H9 (cell line): ENCODE results near the gene SELENOI. TPM values are rescaled to one million over a fixed set of nuclear protein-coding genes. Genes with fewer than 3 reads are reported as not detected.

Experiments
- DNase-seq: peaks from one replicate; pipeline ENCODE4 v3.0.0-alpha.2; 2017
- H2AFZ ChIP-seq: one replicate; pipeline ENCODE4 v1.6.1; 2013; ENCODE audit warnings: mild to moderate bottlenecking, low read length, control low read depth, moderate library complexity
- H2AK5ac ChIP-seq: 2 replicates; pipeline ENCODE4 v1.6.1; 2013; ENCODE audit warnings: low read length, control low read depth, mixed read lengths; ENCODE audit not compliant: insufficient read length
- H2BK120ac ChIP-seq: one replicate; pipeline ENCODE4 v1.6.1; 2013; ENCODE audit warnings: low read depth, mild to moderate bottlenecking, low read length, control low read depth, inconsistent platforms; ENCODE audit not compliant: poor library complexity, severe bottlenecking
- H2BK12ac ChIP-seq: 2 replicates; pipeline ENCODE4 v1.6.1; 2013; ENCODE audit warnings: low read length, control low read depth, mixed read lengths, low read depth; ENCODE audit not compliant: insufficient read length
- H2BK15ac ChIP-seq: 2 replicates; pipeline ENCODE4 v1.6.1; 2013; ENCODE audit warnings: low read depth, low read length, control low read depth
- H2BK20ac ChIP-seq: one replicate; pipeline ENCODE4 v1.6.1; 2013; ENCODE audit warnings: low read depth, mild to moderate bottlenecking, low read length, control low read depth, inconsistent platforms; ENCODE audit not compliant: poor library complexity, severe bottlenecking
- H2BK5ac ChIP-seq: 2 replicates; pipeline ENCODE4 v1.6.1; 2013; ENCODE audit warnings: low read length, control low read depth, mixed read lengths; ENCODE audit not compliant: insufficient read length
- H3K14ac ChIP-seq: 2 replicates; pipeline ENCODE4 v1.6.1; 2013; ENCODE audit warnings: low read length, control low read depth; ENCODE audit not compliant: insufficient read depth
- H3K18ac ChIP-seq: 2 replicates; pipeline ENCODE4 v1.6.1; 2013; ENCODE audit warnings: low read depth, mild to moderate bottlenecking, mixed read lengths, low read length, control low read depth; ENCODE audit not compliant: insufficient read length
- H3K23ac ChIP-seq: 2 replicates; pipeline ENCODE4 v1.6.1; 2013; ENCODE audit warnings: low read length, control low read depth, mixed read lengths, low read depth; ENCODE audit not compliant: insufficient read length
- H3K23me2 ChIP-seq: 2 replicates; pipeline ENCODE4 v1.6.1; 2013; ENCODE audit warnings: low read depth, mild to moderate bottlenecking, mixed read lengths, low read length, control low read depth; ENCODE audit not compliant: insufficient read length, poor library complexity, severe bottlenecking
- H3K27ac ChIP-seq: 2 replicates; pipeline ENCODE4 v1.5.1; 2013; ENCODE audit warnings: low read length, control low read depth, mixed read lengths, low read depth; ENCODE audit not compliant: insufficient read length
- H3K27me3 ChIP-seq: 2 replicates; pipeline ENCODE4 v1.6.1; 2013; ENCODE audit warnings: low read length, control low read depth, inconsistent platforms; ENCODE audit not compliant: insufficient read depth
- H3K4ac ChIP-seq: 2 replicates; pipeline ENCODE4 v1.6.1; 2013; ENCODE audit warnings: low read depth, mild to moderate bottlenecking, control low read depth, inconsistent platforms, low read length, moderate library complexity
- H3K4me1 ChIP-seq: 2 replicates; pipeline ENCODE4 v1.6.1; 2013; ENCODE audit warnings: low read length, control low read depth, inconsistent platforms; ENCODE audit not compliant: insufficient read depth
- H3K4me2 ChIP-seq: 2 replicates; pipeline ENCODE4 v1.6.1; 2013; ENCODE audit warnings: low read length, control low read depth, mixed read lengths; ENCODE audit not compliant: insufficient read length, insufficient read depth
- H3K56ac ChIP-seq: 2 replicates; pipeline ENCODE4 v1.6.1; 2013; ENCODE audit warnings: low read depth, mild to moderate bottlenecking, mixed read lengths, low read length, control low read depth; ENCODE audit not compliant: insufficient read length
- H3K79me1 ChIP-seq: 2 replicates; pipeline ENCODE4 v1.6.1; 2013; ENCODE audit warnings: low read depth, mild to moderate bottlenecking, moderate library complexity, low read length, control low read depth, inconsistent platforms; ENCODE audit not compliant: insufficient read depth, poor library complexity, severe bottlenecking
- H3K79me2 ChIP-seq: 2 replicates; pipeline ENCODE4 v1.6.1; 2013; ENCODE audit warnings: low read length, control low read depth, inconsistent platforms; ENCODE audit not compliant: insufficient read depth
- H3K9ac ChIP-seq: 2 replicates; pipeline ENCODE4 v1.6.1; 2013; ENCODE audit warnings: low read length, control low read depth, mixed read lengths; ENCODE audit not compliant: insufficient read length; ENCODE audit errors: extremely low read depth
- H3K9me3 ChIP-seq: one replicate; pipeline ENCODE4 v1.6.1; 2013; ENCODE audit warnings: low read depth, low read length, inconsistent platforms; ENCODE audit not compliant: control insufficient read depth
- H3T11ph ChIP-seq: one replicate; pipeline ENCODE4 v1.6.1; 2013; ENCODE audit warnings: mild to moderate bottlenecking, low read length, control low read depth, inconsistent platforms
- H4K20me1 ChIP-seq: one replicate; pipeline ENCODE4 v1.6.1; 2013; ENCODE audit not compliant: control insufficient read depth, insufficient read length, insufficient read depth
- H4K5ac ChIP-seq: 2 replicates; pipeline ENCODE4 v1.6.1; 2013; ENCODE audit warnings: low read depth, mild to moderate bottlenecking, mixed read lengths, low read length, control low read depth; ENCODE audit not compliant: insufficient read length
- H4K8ac ChIP-seq: replicated peaks from 2 replicates; pipeline ENCODE4 v1.6.1; 2013; ENCODE audit warnings: low read length, control low read depth, mixed read lengths, low read depth; ENCODE audit not compliant: insufficient read length
- H4K91ac ChIP-seq: 2 replicates; pipeline ENCODE4 v1.6.1; 2013; ENCODE audit warnings: low read depth, mild to moderate bottlenecking, moderate library complexity, mixed read lengths, low read length, control low read depth; ENCODE audit not compliant: insufficient read length
- H3K27ac Mint-ChIP-seq, 3 experiments: 2 replicates in 2 of 3; 3 replicates in 1 of 3; pipeline ENCODE4 v1.8.0; 2020 to 2021; ENCODE audit warnings: mixed read lengths in 3 of 3, mild to moderate bottlenecking in 1 of 3, moderate library complexity in 1 of 3
- H3K27me3 Mint-ChIP-seq: 2 replicates; pipeline ENCODE4 v1.8.0; 2021; ENCODE audit warnings: low read depth, mild to moderate bottlenecking, moderate library complexity, mixed read lengths
- H3K36me3 Mint-ChIP-seq, 3 experiments: 2 replicates in 2 of 3; 3 replicates in 1 of 3; pipeline ENCODE4 v1.8.0; 2020 to 2021; ENCODE audit warnings: low read depth in 3 of 3, mixed read lengths in 3 of 3; ENCODE audit not compliant: insufficient read depth in 1 of 3
- H3K4me1 Mint-ChIP-seq, 2 experiments: 2 replicates each; pipeline ENCODE4 v1.8.0; 2020; ENCODE audit warnings: mixed read lengths in 2 of 2
- H3K4me3 Mint-ChIP-seq, 2 experiments: 2 replicates in 1 of 2; 3 replicates in 1 of 2; pipeline ENCODE4 v1.8.0; 2020 to 2021; ENCODE audit warnings: mild to moderate bottlenecking in 2 of 2, mixed read lengths in 2 of 2, moderate library complexity in 1 of 2
- H3K9me3 Mint-ChIP-seq, 2 experiments: 2 replicates in 1 of 2; 3 replicates in 1 of 2; pipeline ENCODE4 v1.8.0; 2020; ENCODE audit warnings: mild to moderate bottlenecking in 2 of 2, mixed read lengths in 2 of 2, moderate library complexity in 1 of 2
- whole genome bisulfite sequencing: extraction: QIAGEN DNeasy Blood & Tissue Kit; methylation state at CpG from one replicate; pipeline ENCODE4 v1.1.7; 2013; ENCODE audit warnings: missing lambda C conversion rate, low lambda C conversion rate, mixed read lengths; ENCODE audit not compliant: insufficient read length; ENCODE audit errors: extremely low coverage; 5-methylcytosine and 5-hydroxymethylcytosine counted together
- total RNA-seq: library from RNA; stranded (reverse); gene quantifications from 2 replicates; pipeline ENCODE4 v1.2.1, GENCODE V29; 2021
- TF ChIP-seq, protein P1 (sequence below): fragments of 200-600 bp; sonication (generic); conservative IDR thresholded peaks from 3 replicates; pipeline ENCODE4 v1.8.0; 2021; ENCODE audit warnings: antibody characterized with exemption, mild to moderate bottlenecking

The SELENOI gene
- total RNA-seq, 1 experiment from 2014 or later, result 41.9 TPM

- H3K14ac ChIP-seq, result no peak overlapping the region
- TF ChIP-seq, protein P1, sequence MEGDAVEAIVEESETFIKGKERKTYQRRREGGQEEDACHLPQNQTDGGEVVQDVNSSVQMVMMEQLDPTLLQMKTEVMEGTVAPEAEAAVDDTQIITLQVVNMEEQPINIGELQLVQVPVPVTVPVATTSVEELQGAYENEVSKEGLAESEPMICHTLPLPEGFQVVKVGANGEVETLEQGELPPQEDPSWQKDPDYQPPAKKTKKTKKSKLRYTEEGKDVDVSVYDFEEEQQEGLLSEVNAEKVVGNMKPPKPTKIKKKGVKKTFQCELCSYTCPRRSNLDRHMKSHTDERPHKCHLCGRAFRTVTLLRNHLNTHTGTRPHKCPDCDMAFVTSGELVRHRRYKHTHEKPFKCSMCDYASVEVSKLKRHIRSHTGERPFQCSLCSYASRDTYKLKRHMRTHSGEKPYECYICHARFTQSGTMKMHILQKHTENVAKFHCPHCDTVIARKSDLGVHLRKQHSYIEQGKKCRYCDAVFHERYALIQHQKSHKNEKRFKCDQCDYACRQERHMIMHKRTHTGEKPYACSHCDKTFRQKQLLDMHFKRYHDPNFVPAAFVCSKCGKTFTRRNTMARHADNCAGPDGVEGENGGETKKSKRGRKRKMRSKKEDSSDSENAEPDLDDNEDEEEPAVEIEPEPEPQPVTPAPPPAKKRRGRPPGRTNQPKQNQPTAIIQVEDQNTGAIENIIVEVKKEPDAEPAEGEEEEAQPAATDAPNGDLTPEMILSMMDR, result peak; percentile 91
Measured at GRCh38 chr2:26330114-26330549, 15.8 kb upstream of the SELENOI start.

More at GRCh38 chr2:26330114-26330549, 15.8 kb upstream of the SELENOI start:
- Histone ChIP-seq H3K4ac (no peak overlapping the region), H3T11ph (no peak overlapping the region), H3K27me3 (no peaks in the 10 kb centered on the region), H4K20me1 (no peaks in the 10 kb centered on the region), H2BK20ac (no peak overlapping the region), H3K23me2 (no peaks in the 10 kb centered on the region), H3K4me2 (no peak overlapping the region), H4K5ac (no peak overlapping the region), H3K23ac (no peak overlapping the region), H3K4me1 (no peaks in the 10 kb centered on the region; the same call in 1 of the 2 replicates), H3K9me3 (no peaks in the 10 kb centered on the region), H2BK120ac (no peak overlapping the region), H3K56ac (no peak overlapping the region), H2AK5ac (no peak overlapping the region), H2AFZ (no peak overlapping the region), H3K79me2 (no peaks in the 10 kb centered on the region), H3K79me1 (no peaks in the 10 kb centered on the region), H2BK15ac (no peak overlapping the region), H3K18ac (no peak overlapping the region), H4K91ac (no peak overlapping the region), H2BK5ac (no peak overlapping the region), H3K9ac (no peak overlapping the region), H3K27ac (no peak overlapping the region), H4K8ac (no peak overlapping the region), H2BK12ac (no peak overlapping the region)
- Mint-ChIP-seq H3K9me3 (no peaks in the 10 kb centered on the region), H3K36me3 (no peaks in the 10 kb centered on the region), H3K4me3 (no peak overlapping the region), H3K4me1 (peaks cover 7 to 15% of the 10 kb centered on the region in 2 experiments), H3K27ac (no peak overlapping the region; a peak in 1 of 7 replicates), H3K27me3 (no peaks in the 10 kb centered on the region; the same call in 1 of the 2 replicates)
- peak; percentile 83 for DNase-seq
- WGBS, result no CpG with 5 or more reads among the region's 7 CpGs
